ENCODE data around the gene YIF1A. TPM values are rescaled to one million over a fixed set of nuclear protein-coding genes. Genes with fewer than 3 reads are reported as not detected.
A peak's percentile ranks its signal among the peaks of the same experiment; 100 is the strongest.

Gene YIF1A
- total and polyA plus RNA-seq, 12 donors, result 69.7 to 154 (median 99.5) TPM

- no peaks in the 10 kb centered on the region for H3K36me3 ChIP-seq (replicated peaks in 1 of 2)
- intact Hi-C loops (cut with DNase I), result no loop called here
- no peaks in the 10 kb centered on the region for H3K27me3 ChIP-seq
- WGBS, 4 donors, result 77 to 100% (median 79%) methylated on average over 2 to 3 of the region's 3 CpGs
- no peak overlapping the region for H3K4me3 ChIP-seq
- H3K27ac ChIP-seq, result peak overlapping the region in 2 of 5 donors; percentile 75 to 91
- TF ChIP-seq POLR2A (IDR thresholded peaks at IDR 0.05) (no peak), CTCF (IDR thresholded peaks at IDR 0.05) (no peak)
- peaks cover 0 to 11% of the 10 kb centered on the region in 2 donors for H3K4me1 ChIP-seq (replicated peaks in 1 of 2)
- H3K9me3 ChIP-seq (replicated peaks in 1 of 3), result no peaks in the 10 kb centered on the region
- DNase-seq, result no peak
Observed at GRCh38 chr11:66318600-66318970, 29.6 kb upstream of the YIF1A start.

GRCh38 chr11:66317723-66318599 lies 29.0 kb upstream of the YIF1A start:
- Histone ChIP-seq H3K27me3 (no peaks in the 10 kb centered on the region), H3K36me3 (replicated peaks in 1 of 2) (no peaks in the 10 kb centered on the region), H3K9me3 (replicated peaks in 1 of 3) (no peaks in the 10 kb centered on the region), H3K4me1 (replicated peaks in 1 of 2) (peaks cover 5 to 16% of the 10 kb centered on the region in 2 donors), H3K4me3 (no peak overlapping the region), H3K27ac (peak overlapping the region in 4 of 5 donors; percentile 39 to 91 (median 65))
- WGBS, 4 donors, result 35 to 56% (median 41%) methylated on average over 7 to 16 of the region's 16 CpGs
- no peak for TF ChIP-seq CTCF (IDR thresholded peaks at IDR 0.05)
- TF ChIP-seq POLR2A (IDR thresholded peaks at IDR 0.05), result no peak
- DNase-seq, result peak in 5 of 7 donors; percentile 68 to 82 (median 68)
- intact Hi-C loops (cut with DNase I), result no loop called here

GRCh38 chr11:66317322-66317722 lies 28.4 kb upstream of the YIF1A start:
- H3K27ac ChIP-seq, result peak overlapping the region in 4 of 5 donors; percentile 39 to 91 (median 65)
- intact Hi-C loops (cut with DNase I), result no loop called here
- TF ChIP-seq POLR2A (IDR thresholded peaks at IDR 0.05), result no peak
- no peak for TF ChIP-seq CTCF (IDR thresholded peaks at IDR 0.05)
- DNase-seq, result no peak
- no peaks in the 10 kb centered on the region for H3K9me3 ChIP-seq (replicated peaks in 1 of 3)
- H3K36me3 ChIP-seq (replicated peaks in 1 of 2), result no peaks in the 10 kb centered on the region
- no peaks in the 10 kb centered on the region for H3K27me3 ChIP-seq
- 27 to 41% (median 38%) methylated on average over 13 to 14 of the region's 14 CpGs for WGBS, 4 donors
- peak overlapping the region in 1 of 4 donors; percentile 37 for H3K4me3 ChIP-seq
- H3K4me1 ChIP-seq (replicated peaks in 1 of 2), result peaks cover 6 to 18% of the 10 kb centered on the region in 2 donors

- 23 to 31% (median 29%) methylated on average over 7 to 29 of the region's 29 CpGs; no CpG with 5 or more reads in 1 of the 4 donors for WGBS, 4 donors
- TF ChIP-seq CTCF (IDR thresholded peaks at IDR 0.05), result no peak
- no peak for TF ChIP-seq POLR2A (IDR thresholded peaks at IDR 0.05)
- H3K4me3 ChIP-seq, result peak within 1 kb of the TSS in 1 of 4 donors; percentile 37
- intact Hi-C loops (cut with DNase I), result no loop called here
- no peaks in the 10 kb centered on the region for H3K36me3 ChIP-seq (replicated peaks in 1 of 2)
- peak within 1 kb of the TSS in 4 of 5 donors; percentile 39 to 91 (median 65) for H3K27ac ChIP-seq
- peak in 1 of 7 donors; percentile 45 for DNase-seq
- H3K9me3 ChIP-seq (replicated peaks in 1 of 3), result no peaks in the 10 kb centered on the region
- H3K27me3 ChIP-seq, result no peaks in the 10 kb centered on the region
- peaks cover 6 to 18% of the 10 kb centered on the region in 2 donors for H3K4me1 ChIP-seq (replicated peaks in 1 of 2)
Observed at GRCh38 chr11:66316849-66317251, 27.9 kb upstream of the YIF1A start, which contains the start of gene CD248. TSS of gene CD248 (minus strand) at chr11:66317044. CDS start at chr11:66317027, 17 bp downstream.

Data from adrenal gland (tissue), 12 donors.